ENCODE measurements around the gene ZDHHC11.

The ZDHHC11 gene

GRCh38 chr5:872301-872700 is 21.5 kb upstream of the ZDHHC11 start:
- H3K27me3 ChIP-seq (ENCODE audit: control insufficient read depth, low read length): no peaks in the 10 kb centered on the region
- no peaks in the 10 kb centered on the region for H3F3A ChIP-seq (ENCODE audit: control insufficient read depth, insufficient read depth)
- H3K4me3 ChIP-seq (ENCODE audit: low read length): no peak overlapping the region
- peaks cover 95% of the 10 kb centered on the region for H3K36me3 ChIP-seq (ENCODE audit: control insufficient read depth, low read length)
- H4K20me1 ChIP-seq (ENCODE audit: control insufficient read depth, insufficient read depth, low read depth, low read length): no peaks in the 10 kb centered on the region
- H3K9me2 ChIP-seq (replicated peaks; ENCODE audit: control insufficient read depth, low read length): no peaks in the 10 kb centered on the region
- no peak overlapping the region for H3K27ac ChIP-seq (ENCODE audit: low read depth, low read length)
- H3K9me3 ChIP-seq (ENCODE audit: control insufficient read depth, insufficient read depth, low read length): no peaks in the 10 kb centered on the region
- TF ChIP-seq EZH2phosphoT487 (IDR thresholded peaks at IDR 0.05; ENCODE audit: borderline replicate concordance, low read length): no peak
- no peak for TF ChIP-seq CTCF (IDR thresholded peaks at IDR 0.05; ENCODE audit: low read depth, low read length, poor library complexity, severe bottlenecking)
- H3K79me2 ChIP-seq (ENCODE audit: control insufficient read depth, low read length): no peaks in the 10 kb centered on the region; the same call in 1 of the 2 replicates
- H3K4me2 ChIP-seq (ENCODE audit: low read length): no peak overlapping the region
- H3K4me1 ChIP-seq (ENCODE audit: control insufficient read depth, low read length): no peaks in the 10 kb centered on the region

DNA sequence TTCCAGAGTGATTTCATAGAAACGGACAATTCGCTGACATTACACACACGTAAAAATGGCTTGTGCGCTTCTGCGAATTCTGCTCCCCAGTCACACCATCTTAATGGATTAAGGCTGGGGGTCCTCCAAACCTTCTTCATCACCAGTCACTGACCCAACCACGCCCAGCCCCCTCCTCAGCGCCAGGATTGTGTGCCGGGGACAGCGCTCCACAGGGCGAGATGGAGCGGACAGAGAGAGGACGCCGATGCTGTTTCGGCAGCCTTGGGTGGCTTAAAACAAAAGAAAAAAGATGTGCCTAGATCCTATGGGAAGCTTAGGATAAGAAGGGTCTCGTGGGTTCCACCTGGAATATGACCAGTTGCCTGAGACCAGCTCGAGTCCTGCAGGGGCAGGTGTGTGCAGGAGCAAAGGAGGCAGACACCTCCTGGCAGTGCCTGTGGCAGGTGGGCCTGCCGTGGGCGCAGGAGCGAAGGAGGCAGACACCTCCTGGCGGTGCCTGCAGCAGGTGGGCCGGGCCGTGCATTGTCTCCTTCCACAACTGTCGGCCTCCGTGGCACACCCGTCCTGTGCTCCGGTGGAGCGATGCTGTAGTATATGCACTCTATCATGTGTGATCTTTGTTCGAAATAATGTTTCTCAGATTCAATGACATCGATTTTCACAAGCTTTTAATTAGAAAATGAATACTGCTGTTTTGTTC is 21.0 kb upstream of the ZDHHC11 start:
- Histone ChIP-seq H3K4me1 (ENCODE audit: control insufficient read depth, low read length) (no peaks in the 10 kb centered on the region), H3K27ac (ENCODE audit: low read depth, low read length) (no peak overlapping the region), H4K20me1 (ENCODE audit: control insufficient read depth, insufficient read depth, low read depth, low read length) (no peaks in the 10 kb centered on the region), H3K9me2 (replicated peaks; ENCODE audit: control insufficient read depth, low read length) (no peaks in the 10 kb centered on the region), H3K27me3 (ENCODE audit: control insufficient read depth, low read length) (no peaks in the 10 kb centered on the region), H3K9me3 (ENCODE audit: control insufficient read depth, insufficient read depth, low read length) (no peaks in the 10 kb centered on the region), H3K4me3 (ENCODE audit: low read length) (no peak overlapping the region), H3K4me2 (ENCODE audit: low read length) (no peak overlapping the region), H3F3A (ENCODE audit: control insufficient read depth, insufficient read depth) (no peaks in the 10 kb centered on the region), H3K79me2 (ENCODE audit: control insufficient read depth, low read length) (no peaks in the 10 kb centered on the region; the same call in 1 of the 2 replicates), H3K36me3 (ENCODE audit: control insufficient read depth, low read length) (peaks cover 92% of the 10 kb centered on the region)
- TF ChIP-seq CTCF (IDR thresholded peaks at IDR 0.05; ENCODE audit: low read depth, low read length, poor library complexity, severe bottlenecking) (no peak), EZH2phosphoT487 (IDR thresholded peaks at IDR 0.05; ENCODE audit: borderline replicate concordance, low read length) (no peak)

- Histone ChIP-seq H3K27me3 (ENCODE audit: control insufficient read depth, low read length) (no peaks in the 10 kb centered on the region), H3K36me3 (ENCODE audit: control insufficient read depth, low read length) (peaks cover 92% of the 10 kb centered on the region), H3K4me1 (ENCODE audit: control insufficient read depth, low read length) (no peaks in the 10 kb centered on the region), H3K4me3 (ENCODE audit: low read length) (no peak overlapping the region), H3K4me2 (ENCODE audit: low read length) (no peak overlapping the region), H3K9me2 (replicated peaks; ENCODE audit: control insufficient read depth, low read length) (no peaks in the 10 kb centered on the region), H3K27ac (ENCODE audit: low read depth, low read length) (no peak overlapping the region), H3K9me3 (ENCODE audit: control insufficient read depth, insufficient read depth, low read length) (no peaks in the 10 kb centered on the region), H3K79me2 (ENCODE audit: control insufficient read depth, low read length) (no peaks in the 10 kb centered on the region; the same call in 1 of the 2 replicates), H3F3A (ENCODE audit: control insufficient read depth, insufficient read depth) (no peaks in the 10 kb centered on the region), H4K20me1 (ENCODE audit: control insufficient read depth, insufficient read depth, low read depth, low read length) (no peaks in the 10 kb centered on the region)
- TF ChIP-seq EZH2phosphoT487 (IDR thresholded peaks at IDR 0.05; ENCODE audit: borderline replicate concordance, low read length) (no peak), CTCF (IDR thresholded peaks at IDR 0.05; ENCODE audit: low read depth, low read length, poor library complexity, severe bottlenecking) (no peak)
These were observed 20.2 kb upstream of the ZDHHC11 start for GRCh38 chr5:870956-871355.

Data from DOHH2 (cell line).